Retinal pigment epithelial cell (primary cell): ENCODE data around the gene DLEU7.

Experiments used
- DNase-seq: peaks from one replicate; pipeline ENCODE4 v3.0.0-alpha.2; 2010; ENCODE audit warnings: low read depth
- H3K4me3 ChIP-seq: 2 replicates; pipeline ENCODE4 v1.5.1; 2011; ENCODE audit warnings: mild to moderate bottlenecking, low read length, control low read depth, moderate library complexity
- TF ChIP-seq, protein P1 (sequence below): conservative IDR thresholded peaks from 2 replicates; pipeline ENCODE4 v1.5.1; 2011; ENCODE audit warnings: low read depth, low read length, control low read depth, inconsistent platforms

The DLEU7 gene

DNA sequence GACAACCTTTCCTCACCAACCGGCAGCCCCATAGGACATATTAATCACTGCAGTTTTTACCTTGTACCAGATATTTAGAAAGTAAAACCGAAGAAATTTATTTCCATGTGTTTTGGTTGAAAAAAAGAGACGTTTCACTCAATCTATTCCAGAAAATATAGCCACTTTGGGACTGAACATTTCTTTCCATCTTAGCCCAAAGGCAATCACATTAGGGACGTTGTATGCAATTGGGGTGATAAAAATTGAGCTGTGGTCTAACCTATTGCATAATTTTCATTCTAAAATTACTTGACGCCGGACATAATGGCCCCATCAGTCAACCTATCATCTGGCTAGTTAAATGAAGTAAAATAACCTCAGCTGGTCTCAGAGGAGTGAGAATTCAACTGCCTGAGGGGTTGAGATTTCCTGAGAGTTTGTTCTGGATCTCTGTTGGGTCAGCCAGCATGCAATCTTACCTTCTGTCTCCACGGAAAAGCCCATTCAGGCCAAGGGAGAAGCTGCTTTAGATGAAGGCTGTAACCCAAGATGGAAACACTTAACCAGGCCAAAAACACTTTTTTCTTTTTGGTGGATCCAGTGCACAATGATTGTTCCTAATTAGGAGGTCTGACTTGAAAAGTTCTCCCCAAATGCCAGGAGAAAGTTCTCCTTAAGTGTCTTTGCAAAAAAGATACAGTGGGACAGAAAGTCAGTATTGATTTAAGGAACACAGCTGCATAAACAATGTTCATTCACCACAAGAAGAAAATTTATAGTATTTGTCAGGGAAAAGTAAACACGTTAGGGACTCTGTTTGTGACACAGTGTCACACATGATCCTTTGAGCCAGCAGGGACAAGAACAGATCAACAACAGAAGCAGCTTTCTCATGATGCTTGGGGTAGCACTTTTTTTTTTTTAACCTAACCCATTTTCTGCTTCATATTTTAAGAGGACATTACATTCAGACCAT is 34.1 kb downstream of the DLEU7 start:
- no peak for DNase-seq
- TF ChIP-seq, protein P1, sequence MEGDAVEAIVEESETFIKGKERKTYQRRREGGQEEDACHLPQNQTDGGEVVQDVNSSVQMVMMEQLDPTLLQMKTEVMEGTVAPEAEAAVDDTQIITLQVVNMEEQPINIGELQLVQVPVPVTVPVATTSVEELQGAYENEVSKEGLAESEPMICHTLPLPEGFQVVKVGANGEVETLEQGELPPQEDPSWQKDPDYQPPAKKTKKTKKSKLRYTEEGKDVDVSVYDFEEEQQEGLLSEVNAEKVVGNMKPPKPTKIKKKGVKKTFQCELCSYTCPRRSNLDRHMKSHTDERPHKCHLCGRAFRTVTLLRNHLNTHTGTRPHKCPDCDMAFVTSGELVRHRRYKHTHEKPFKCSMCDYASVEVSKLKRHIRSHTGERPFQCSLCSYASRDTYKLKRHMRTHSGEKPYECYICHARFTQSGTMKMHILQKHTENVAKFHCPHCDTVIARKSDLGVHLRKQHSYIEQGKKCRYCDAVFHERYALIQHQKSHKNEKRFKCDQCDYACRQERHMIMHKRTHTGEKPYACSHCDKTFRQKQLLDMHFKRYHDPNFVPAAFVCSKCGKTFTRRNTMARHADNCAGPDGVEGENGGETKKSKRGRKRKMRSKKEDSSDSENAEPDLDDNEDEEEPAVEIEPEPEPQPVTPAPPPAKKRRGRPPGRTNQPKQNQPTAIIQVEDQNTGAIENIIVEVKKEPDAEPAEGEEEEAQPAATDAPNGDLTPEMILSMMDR = no peak
- H3K4me3 ChIP-seq = no peak overlapping the region

DNA sequence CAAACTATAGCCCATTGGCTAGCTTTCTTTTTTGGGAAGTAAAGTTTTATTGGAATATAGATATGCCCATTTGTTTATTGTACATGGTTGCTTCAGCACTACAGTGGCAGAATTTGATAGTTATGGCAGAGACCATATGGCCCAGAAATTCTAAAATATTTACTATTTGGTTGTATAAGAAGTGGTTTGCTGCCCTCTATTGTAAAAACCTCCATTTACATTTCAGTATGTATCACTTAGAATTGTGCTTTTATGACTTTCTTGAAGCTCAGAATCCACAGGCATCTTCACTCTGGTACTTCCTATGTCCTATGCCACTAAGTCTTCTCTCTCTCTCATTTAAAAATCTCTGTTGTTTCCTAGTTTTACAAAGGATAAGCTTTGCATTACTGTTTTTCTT is 37.7 kb downstream of the DLEU7 start:
- TF ChIP-seq, protein P1 = peak; percentile 5
- no peak for DNase-seq
- no peak overlapping the region for H3K4me3 ChIP-seq

DNA sequence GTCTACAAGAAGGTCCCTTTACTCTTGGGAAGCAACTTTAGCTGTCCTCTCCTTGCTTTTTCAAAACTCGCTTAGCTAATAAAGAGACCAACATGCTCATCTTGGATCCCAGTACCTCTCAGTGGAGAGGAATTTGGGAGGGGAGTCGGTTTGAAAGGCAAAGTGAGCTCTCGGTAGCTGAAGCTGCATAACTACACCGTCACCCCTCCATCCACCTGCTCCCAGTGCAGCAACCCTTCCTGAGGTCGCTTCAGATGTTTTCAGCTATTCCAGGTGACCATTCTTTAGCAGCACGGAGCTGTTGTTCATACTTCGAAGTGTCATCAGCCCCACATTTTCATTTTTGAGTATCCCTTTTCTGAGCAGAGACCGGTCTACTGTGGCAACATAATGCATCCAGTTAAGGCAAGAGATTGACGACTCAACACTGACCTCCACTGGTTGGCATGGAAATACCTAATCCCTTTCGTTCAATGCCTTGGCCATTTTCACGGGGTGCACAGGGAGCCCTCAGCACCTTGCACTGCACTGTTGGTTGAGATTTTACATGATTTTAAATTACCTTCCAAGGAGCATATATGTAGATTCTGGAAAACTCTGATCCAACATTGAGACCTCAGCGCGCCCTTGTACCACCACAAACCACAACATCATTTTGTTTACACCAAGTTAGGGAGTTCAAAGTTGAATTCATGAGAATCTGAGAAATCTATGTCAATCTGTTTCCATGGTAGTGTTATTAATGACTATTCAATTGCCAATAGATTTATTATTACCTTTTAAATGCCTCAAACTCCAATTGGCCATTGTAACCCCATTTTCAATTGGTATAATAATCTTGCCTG is 42.2 kb downstream of the DLEU7 start:
- peak; percentile 39 for DNase-seq
- H3K4me3 ChIP-seq = no peak overlapping the region
- TF ChIP-seq, protein P1 = peak; percentile 76

DNA sequence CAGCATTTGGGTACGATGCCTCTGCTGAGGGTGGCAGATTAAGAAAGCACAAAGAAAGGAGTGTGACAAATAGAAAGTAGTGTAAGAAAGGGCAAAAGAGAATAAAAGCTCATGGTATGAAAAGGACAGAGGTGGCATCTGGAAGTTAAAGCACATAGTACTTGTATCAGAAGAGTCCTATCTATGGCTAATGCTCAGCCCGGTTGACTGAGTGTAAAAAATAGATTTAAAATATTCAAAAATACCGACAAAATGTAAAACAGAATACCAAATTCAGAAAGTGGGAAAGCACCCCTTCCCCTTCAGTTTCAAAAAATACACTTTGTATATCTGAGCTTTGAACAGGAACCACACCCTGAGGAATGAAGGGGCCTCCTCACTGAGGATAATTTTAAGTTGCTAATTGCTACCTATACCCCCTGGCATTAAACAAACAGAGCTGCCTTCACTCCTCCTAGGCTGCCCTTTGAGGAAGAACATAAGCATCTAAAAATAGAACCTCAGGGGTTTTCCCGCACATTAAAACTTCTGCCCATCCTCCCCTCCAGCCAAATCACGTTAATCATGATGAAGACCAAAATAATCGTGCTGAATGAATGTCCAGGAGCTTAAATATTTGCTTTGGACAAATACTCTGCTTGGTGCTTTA is 43.3 kb downstream of the DLEU7 start:
- TF ChIP-seq, protein P1 = no peak
- no peak overlapping the region for H3K4me3 ChIP-seq
- no peak for DNase-seq

DNA sequence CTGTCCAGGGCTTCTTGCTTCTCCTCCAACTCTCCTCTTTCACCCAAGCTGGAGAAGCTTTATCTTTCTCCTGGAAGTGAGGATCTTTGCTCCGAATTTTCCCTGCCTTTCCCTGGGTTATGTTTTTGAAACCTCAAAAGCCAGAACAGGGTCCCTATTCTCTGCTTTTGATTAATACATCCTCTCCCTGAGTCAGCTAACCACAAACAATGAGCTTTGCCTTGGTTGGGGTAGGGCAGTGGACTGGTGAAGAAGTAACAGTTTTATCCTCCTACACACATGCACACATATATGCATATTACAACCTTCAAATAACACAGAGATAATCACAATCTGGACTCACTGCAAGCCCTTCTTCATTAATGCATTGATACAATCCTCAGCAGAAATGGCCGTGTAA is 44.6 kb downstream of the DLEU7 start:
- TF ChIP-seq, protein P1 = no peak
- DNase-seq = no peak
- no peak overlapping the region for H3K4me3 ChIP-seq

DNA sequence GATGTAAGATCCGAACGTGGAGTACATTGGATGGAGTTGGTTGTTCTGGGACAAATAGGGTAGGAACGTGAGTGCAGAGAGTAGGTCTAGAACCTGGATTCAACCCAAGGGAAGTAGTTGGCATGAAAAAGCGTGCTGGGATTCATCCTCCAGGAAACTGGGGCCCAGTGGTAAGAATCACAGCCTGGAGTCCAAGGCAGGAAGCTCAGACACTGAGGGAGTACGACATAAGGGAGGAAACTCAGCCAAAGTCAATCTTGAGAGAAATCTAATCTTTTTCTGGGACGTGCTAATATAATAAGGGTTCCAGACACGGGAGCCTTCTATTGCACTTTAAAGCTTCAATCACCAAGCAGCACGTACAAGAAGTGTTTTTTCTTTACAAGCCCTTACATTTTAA is 46.4 kb downstream of the DLEU7 start:
- TF ChIP-seq, protein P1 = no peak
- H3K4me3 ChIP-seq = no peak overlapping the region
- no peak for DNase-seq
